CD14-positive monocyte (primary cell): ENCODE measurements around the gene POR. TPM values are rescaled to one million over a fixed set of nuclear protein-coding genes. Genes with fewer than 3 reads are reported as not detected.
A peak's percentile ranks its signal among the peaks of the same experiment; 100 is the strongest.
"Not testable (repeated sequence)": the region's sequence is repeated elsewhere in the genome, so short reads cannot be mapped to it uniquely, and the experiment has no call there.

Experiments used
- DNase-seq, 3 donors: peaks; one replicate each; pipeline ENCODE4 v3.0.0-alpha.2; 2011 to 2022
- H2AFZ ChIP-seq: 2 replicates; pipeline ENCODE4 v1.6.0; 2012; ENCODE audit warnings: mild to moderate bottlenecking, low read depth, low read length, inconsistent platforms; ENCODE audit not compliant: insufficient read depth, poor library complexity, severe bottlenecking
- H3K27ac ChIP-seq, 2 donors: 1 replicate in 1 of 2; 2 replicates in 1 of 2; pipeline ENCODE4 v1.5.1; 2012 to 2013; ENCODE audit warnings: low read length in 2 of 2, control low read depth in 1 of 2, inconsistent platforms in 1 of 2, low read depth in 1 of 2, mild to moderate bottlenecking in 1 of 2
- H3K27me3 ChIP-seq, 2 donors: one replicate each; pipeline versions ENCODE4 v1.6.0 to v1.6.1; 2011 to 2013; ENCODE audit warnings: low read length in 2 of 2; ENCODE audit not compliant: control insufficient read depth in 2 of 2, insufficient read depth in 2 of 2
- H3K36me3 ChIP-seq, 2 donors: replicated peaks in 1 of 2; 1 replicate in 1 of 2; 2 replicates in 1 of 2; pipeline versions ENCODE4 v1.5.1 to v1.6.1; 2012 to 2013; ENCODE audit warnings: low read length in 2 of 2, control low read depth in 1 of 2, inconsistent platforms in 1 of 2, mild to moderate bottlenecking in 1 of 2; ENCODE audit not compliant: insufficient read depth in 2 of 2, control insufficient read depth in 1 of 2
- H3K4me1 ChIP-seq, 2 donors: 1 replicate in 1 of 2; 2 replicates in 1 of 2; pipeline versions ENCODE4 v1.5.1 to v1.6.1; 2012 to 2013; ENCODE audit warnings: low read length in 2 of 2, control low read depth in 1 of 2, inconsistent platforms in 1 of 2, mild to moderate bottlenecking in 1 of 2, moderate library complexity in 1 of 2; ENCODE audit not compliant: insufficient read depth in 2 of 2, control insufficient read depth in 1 of 2
- H3K4me2 ChIP-seq: replicated peaks from 2 replicates; pipeline ENCODE3; 2012; ENCODE audit warnings: low read length, moderate library complexity, mild to moderate bottlenecking; ENCODE audit not compliant: poor library complexity, severe bottlenecking; ENCODE audit errors: extremely low read depth
- H3K4me3 ChIP-seq, 3 experiments: fragments of 200-600 bp in 1 of 3; sonication (generic) in 1 of 3; replicated peaks in 1 of 3; 1 replicate in 2 of 3; 2 replicates in 1 of 3; pipeline ENCODE4 v1.5.1; 2011 to 2013; ENCODE audit warnings: low read length in 3 of 3, mild to moderate bottlenecking in 3 of 3, control low read depth in 2 of 3, low read depth in 2 of 3, inconsistent platforms in 1 of 3, moderate library complexity in 1 of 3
- H3K79me2 ChIP-seq: 2 replicates; pipeline ENCODE4 v1.6.0; 2012; ENCODE audit warnings: mild to moderate bottlenecking, control low read depth, inconsistent platforms, low read length, moderate library complexity; ENCODE audit not compliant: insufficient read depth
- H3K9ac ChIP-seq: 2 replicates; pipeline ENCODE4 v1.6.0; 2017; ENCODE audit warnings: low read length, mild to moderate bottlenecking; ENCODE audit not compliant: insufficient read depth, poor library complexity, severe bottlenecking
- H3K9me3 ChIP-seq, 2 donors: replicated peaks in 1 of 2; 1 replicate in 1 of 2; 2 replicates in 1 of 2; pipeline versions ENCODE4 v1.5.1 to v1.6.1; 2012 to 2013; ENCODE audit warnings: low read length in 2 of 2, control low read depth in 1 of 2; ENCODE audit not compliant: control insufficient read depth in 1 of 2, insufficient read depth in 1 of 2
- H4K20me1 ChIP-seq: 2 replicates; pipeline ENCODE4 v1.6.0; 2012; ENCODE audit warnings: mild to moderate bottlenecking, low read length, control low read depth, moderate library complexity; ENCODE audit not compliant: insufficient read depth
- H3K27ac Mint-ChIP-seq, 7 donors: one replicate each; pipeline ENCODE4 v1.8.0; 2020; ENCODE audit warnings: mild to moderate bottlenecking in 7 of 7, mixed read lengths in 7 of 7, moderate library complexity in 6 of 7, inconsistent platforms in 2 of 7
- H3K27me3 Mint-ChIP-seq, 3 donors: one replicate each; pipeline ENCODE4 v1.8.0; 2021 to 2022; ENCODE audit warnings: low read depth in 3 of 3, mild to moderate bottlenecking in 3 of 3, mixed read lengths in 3 of 3, moderate library complexity in 3 of 3, inconsistent platforms in 1 of 3
- H3K36me3 Mint-ChIP-seq, 2 donors: one replicate each; pipeline ENCODE4 v1.8.0; 2020; ENCODE audit warnings: mixed read lengths in 2 of 2, inconsistent platforms in 1 of 2, mild to moderate bottlenecking in 1 of 2
- H3K4me1 Mint-ChIP-seq: one replicate; pipeline ENCODE4 v1.8.0; 2020; ENCODE audit warnings: mild to moderate bottlenecking, mixed read lengths
- H3K4me3 Mint-ChIP-seq, 2 donors: one replicate each; pipeline ENCODE4 v1.8.0; 2020; ENCODE audit warnings: mild to moderate bottlenecking in 2 of 2, mixed read lengths in 2 of 2, moderate library complexity in 1 of 2
- H3K9me3 Mint-ChIP-seq, 7 donors: one replicate each; pipeline ENCODE4 v1.8.0; 2020 to 2022; ENCODE audit warnings: mixed read lengths in 7 of 7, mild to moderate bottlenecking in 6 of 7, moderate library complexity in 6 of 7, inconsistent platforms in 2 of 7
- WGBS: methylation state at CpG from one replicate; pipeline ENCODE4 v1.1.5; 2013; ENCODE audit warnings: missing lambda C conversion rate; ENCODE audit not compliant: insufficient coverage; 5-methylcytosine and 5-hydroxymethylcytosine counted together
- intact Hi-C, 2 donors: fragments of 100-400 bp; cut with micrococcal nuclease; formaldehyde crosslinking; loops; one replicate each; pipeline versions ENCODE4 v1.15.0 to v1.15.1; 2023
- polyA plus RNA-seq, 3 donors: library from polyadenylated mRNA; depleted of rRNA in 1 of 3; unstranded in 2 of 3; stranded (reverse) in 1 of 3; fragments of 300-500 nt in 2 of 3; fragments of >200 nt in 1 of 3; fragmentation: Illumina TruSeq in 2 of 3; gene quantifications; 1 replicate in 2 of 3; 2 replicates in 1 of 3; pipeline ENCODE4 v1.2.3, GENCODE V29; 2012 to 2021
- TF ChIP-seq, protein P1 (sequence below): fragments of 200-600 bp; IDR thresholded peaks from one replicate; pipeline ENCODE4 v1.8.0; 2022; ENCODE audit warnings: antibody characterized with exemption, mild to moderate bottlenecking

POR gene
- polyA plus RNA-seq, 3 donors, result 90.5 to 102 (median 98.1) TPM

DNA sequence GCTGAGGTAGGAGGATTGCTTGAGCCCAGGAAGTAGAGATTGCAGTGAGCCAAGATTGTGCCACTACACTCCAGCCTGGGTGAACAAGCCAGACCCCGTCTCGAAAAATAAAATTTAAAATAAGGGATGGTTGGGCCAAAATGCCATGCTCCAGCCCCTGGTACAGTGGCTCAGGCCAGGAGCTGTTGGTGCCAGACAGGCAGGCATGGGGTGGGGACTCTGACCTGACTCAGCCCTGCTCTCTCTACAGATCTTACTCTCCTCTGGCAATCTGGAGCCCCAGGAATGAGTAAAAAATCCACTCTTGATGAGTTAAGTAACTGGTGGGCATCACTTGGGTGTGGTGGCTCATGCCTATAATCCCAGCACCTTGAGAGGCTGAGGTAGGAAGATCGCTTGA is 87.9 kb downstream of the POR start:
- 93% methylated on average over 2 of the region's 3 CpGs for WGBS
- DNase-seq, result no peak
- Mint-ChIP-seq H3K36me3 (peaks cover 51 to 77% of the 10 kb centered on the region in 2 donors), H3K27ac (peak overlapping the region in 3 of 7 donors; percentile 23 to 53 (median 40)), H3K4me1 (peaks cover 5% of the 10 kb centered on the region), H3K4me3 (no peak overlapping the region), H3K9me3 (peaks cover 0 to 7% (median 0%) of the 10 kb centered on the region in 7 donors), H3K27me3 (peaks cover 0 to 3% (median 0%) of the 10 kb centered on the region in 3 donors)
- Histone ChIP-seq H3K27me3 (no peaks in the 10 kb centered on the region), H3K36me3 (peaks cover 24 to 64% of the 10 kb centered on the region in 2 donors), H4K20me1 (no peaks in the 10 kb centered on the region), H3K27ac (no peak overlapping the region), H3K9me3 (no peaks in the 10 kb centered on the region), H3K4me1 (peaks cover 4 to 6% of the 10 kb centered on the region in 2 donors), H2AFZ (no peak overlapping the region), H3K4me3 (no peak overlapping the region), H3K4me2 (no peak overlapping the region), H3K9ac (no peak overlapping the region), H3K79me2 (no peaks in the 10 kb centered on the region)
- TF ChIP-seq, protein P1, sequence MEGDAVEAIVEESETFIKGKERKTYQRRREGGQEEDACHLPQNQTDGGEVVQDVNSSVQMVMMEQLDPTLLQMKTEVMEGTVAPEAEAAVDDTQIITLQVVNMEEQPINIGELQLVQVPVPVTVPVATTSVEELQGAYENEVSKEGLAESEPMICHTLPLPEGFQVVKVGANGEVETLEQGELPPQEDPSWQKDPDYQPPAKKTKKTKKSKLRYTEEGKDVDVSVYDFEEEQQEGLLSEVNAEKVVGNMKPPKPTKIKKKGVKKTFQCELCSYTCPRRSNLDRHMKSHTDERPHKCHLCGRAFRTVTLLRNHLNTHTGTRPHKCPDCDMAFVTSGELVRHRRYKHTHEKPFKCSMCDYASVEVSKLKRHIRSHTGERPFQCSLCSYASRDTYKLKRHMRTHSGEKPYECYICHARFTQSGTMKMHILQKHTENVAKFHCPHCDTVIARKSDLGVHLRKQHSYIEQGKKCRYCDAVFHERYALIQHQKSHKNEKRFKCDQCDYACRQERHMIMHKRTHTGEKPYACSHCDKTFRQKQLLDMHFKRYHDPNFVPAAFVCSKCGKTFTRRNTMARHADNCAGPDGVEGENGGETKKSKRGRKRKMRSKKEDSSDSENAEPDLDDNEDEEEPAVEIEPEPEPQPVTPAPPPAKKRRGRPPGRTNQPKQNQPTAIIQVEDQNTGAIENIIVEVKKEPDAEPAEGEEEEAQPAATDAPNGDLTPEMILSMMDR, result no peak
- intact Hi-C loops, result no loop called here

DNA sequence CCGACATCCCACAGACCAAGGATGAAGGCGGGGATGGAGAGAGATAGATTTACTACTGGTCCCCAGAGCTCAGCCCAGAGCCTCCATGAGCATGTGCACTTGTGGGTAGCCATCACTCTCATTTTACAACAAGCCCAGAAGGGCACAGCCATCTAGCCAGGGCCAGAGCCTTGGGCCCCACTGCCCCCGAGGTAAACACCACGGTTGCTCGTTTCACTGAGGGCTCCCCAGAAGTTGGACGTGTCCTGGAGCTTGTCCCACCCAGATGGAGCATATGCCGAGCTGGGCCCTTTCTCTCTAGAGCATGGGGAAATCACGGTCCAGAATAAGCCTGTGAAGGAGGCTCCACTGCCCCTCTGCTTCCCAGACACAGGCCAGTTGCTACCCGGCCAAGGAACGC is 88.4 kb downstream of the POR start:
- Histone ChIP-seq H3K4me1 (peaks cover 2 to 3% of the 10 kb centered on the region in 2 donors), H3K27me3 (no peaks in the 10 kb centered on the region), H3K79me2 (no peaks in the 10 kb centered on the region), H3K4me3 (no peak overlapping the region), H3K9me3 (no peaks in the 10 kb centered on the region), H2AFZ (no peak overlapping the region), H3K27ac (no peak overlapping the region), H3K4me2 (no peak overlapping the region), H3K9ac (no peak overlapping the region), H4K20me1 (no peaks in the 10 kb centered on the region), H3K36me3 (peaks cover 24 to 64% of the 10 kb centered on the region in 2 donors)
- peaks cover 0 to 3% (median 0%) of the 10 kb centered on the region in 7 donors for H3K9me3 Mint-ChIP-seq
- WGBS, result 97% methylated on average over 8 of the region's 10 CpGs
- H3K36me3 Mint-ChIP-seq, result peaks cover 54 to 78% of the 10 kb centered on the region in 2 donors
- intact Hi-C loops, result no loop called here
- no peak overlapping the region for H3K27ac Mint-ChIP-seq
- TF ChIP-seq, protein P1, result no peak
- no peak for DNase-seq
- H3K27me3 Mint-ChIP-seq, result peaks cover 0 to 3% (median 0%) of the 10 kb centered on the region in 3 donors
- H3K4me3 Mint-ChIP-seq, result no peak overlapping the region
- peaks cover 8% of the 10 kb centered on the region for H3K4me1 Mint-ChIP-seq

DNA sequence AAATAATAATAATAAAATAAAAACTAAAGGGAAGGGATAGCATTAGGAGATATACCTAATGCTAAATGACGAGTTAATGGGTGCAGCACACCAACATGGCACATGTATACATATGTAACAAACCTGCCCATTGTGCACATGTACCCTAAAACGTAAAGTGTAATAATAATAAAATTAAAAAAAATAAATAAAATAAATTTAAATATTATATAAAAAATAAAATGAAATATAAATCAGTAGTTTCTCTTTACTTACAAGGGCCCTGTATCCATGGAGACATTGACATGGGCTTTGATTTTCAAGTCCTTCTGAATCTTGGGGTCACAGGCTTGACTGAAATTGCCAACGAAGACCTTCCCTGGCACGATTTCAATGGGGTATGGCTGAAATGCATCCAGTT is 90.0 kb downstream of the POR start:
- not testable (repeated sequence) for H3K4me3 Mint-ChIP-seq, H4K20me1 ChIP-seq, H3K27me3 ChIP-seq, H3K4me2 ChIP-seq, H3K27me3 Mint-ChIP-seq, H3K9me3 ChIP-seq, H3K27ac Mint-ChIP-seq, DNase-seq, H3K9ac ChIP-seq, H2AFZ ChIP-seq, H3K27ac ChIP-seq, H3K4me3 ChIP-seq, H3K9me3 Mint-ChIP-seq, H3K79me2 ChIP-seq
- Histone ChIP-seq H3K36me3 (peaks cover 24 to 60% of the 10 kb centered on the region in 2 donors), H3K4me1 (peaks cover 18 to 19% of the 10 kb centered on the region in 2 donors)
- Mint-ChIP-seq H3K4me1 (peaks cover 22% of the 10 kb centered on the region), H3K36me3 (peaks cover 47 to 66% of the 10 kb centered on the region in 2 donors)
- intact Hi-C loops, result loop anchor here in 1 of 2 donors (5.0 kb wide), 1 partner anchor 128 kb away; the partner anchor contains the start of gene RHBDD2
- WGBS, result 80% methylated on average over 2 of the region's 4 CpGs
